ENCODE measurements around the gene FAAH. TPM values are rescaled to one million over a fixed set of nuclear protein-coding genes. Genes with fewer than 3 reads are reported as not detected.

Gene FAAH
- polyA plus RNA-seq, 1 of the 3 experiments (the other 2 are of a cell fraction): 1.2 TPM

DNA sequence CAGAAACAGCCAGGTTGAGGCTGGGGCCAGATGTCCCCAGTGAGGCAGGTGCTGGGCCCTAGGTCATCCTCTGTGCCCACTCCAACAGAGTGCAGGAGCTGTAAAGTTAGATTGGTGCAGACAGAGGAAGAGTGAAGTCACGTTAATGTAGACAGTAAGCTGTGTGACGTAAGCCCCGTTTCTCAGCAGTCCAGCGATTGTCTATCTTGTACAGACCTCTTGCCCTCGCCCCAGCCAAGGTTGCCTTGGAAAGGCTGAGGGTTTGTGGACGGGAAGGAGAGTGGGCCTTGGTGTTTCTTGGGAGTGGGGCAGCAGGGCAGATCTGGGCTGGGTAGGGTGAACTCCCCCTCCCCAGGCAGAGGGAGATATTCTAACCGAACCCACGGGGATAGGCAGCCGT, 13.5 kb downstream of the FAAH start:
- Histone ChIP-seq H3K9me3 (no peaks in the 10 kb centered on the region), H3K4me1 (ENCODE audit: control insufficient read depth in 1 of 2, insufficient read depth in 2 of 2, low read depth in 1 of 2, low read length in 1 of 2) (no peaks in the 10 kb centered on the region; a peak in 1 of 4 replicates), H3K79me2 (ENCODE audit: insufficient read depth) (no peaks in the 10 kb centered on the region), H3K36me3 (replicated peaks in 1 of 2; ENCODE audit: control insufficient read depth in 1 of 2, insufficient read depth in 2 of 2, low read length in 1 of 2) (no peaks in the 10 kb centered on the region), H3K4me3 (ENCODE audit: low read depth in 2 of 2, low read length in 1 of 2) (no peak overlapping the region), H3K4me2 (no peak overlapping the region), H3F3A (replicated peaks; ENCODE audit: insufficient read depth) (no peaks in the 10 kb centered on the region), H3K9me2 (no peaks in the 10 kb centered on the region), H3K27me3 (ENCODE audit: insufficient read depth) (no peaks in the 10 kb centered on the region), H3K9ac (no peak overlapping the region), H2AFZ (ENCODE audit: low read depth) (no peak overlapping the region), H4K20me1 (ENCODE audit: insufficient read depth) (no peaks in the 10 kb centered on the region), H3K27ac (ENCODE audit: low read depth in 2 of 2, low read length in 1 of 2) (no peak overlapping the region)
- no peak for DNase-seq
- WGBS (ENCODE audit: low lambda C conversion rate): 80% methylated on average over 6 of the region's 9 CpGs
- POLR2A ChIA-PET: no interaction called here
- CTCF ChIA-PET: interaction anchor here (0.9 to 3.7 kb wide), 9 partner anchors 9 to 128 kb away, joined by 3 to 19 read pairs (median 6); a partner anchor contains a TSS
- no peak for TF ChIP-seq PBX3 (IDR thresholded peaks at IDR 0.05)

GRCh38 chr1:46408356-46409062, 14.4 kb downstream of the FAAH start:
- H3K27ac ChIP-seq (ENCODE audit: low read depth in 2 of 2, low read length in 1 of 2): no peak overlapping the region

DNA sequence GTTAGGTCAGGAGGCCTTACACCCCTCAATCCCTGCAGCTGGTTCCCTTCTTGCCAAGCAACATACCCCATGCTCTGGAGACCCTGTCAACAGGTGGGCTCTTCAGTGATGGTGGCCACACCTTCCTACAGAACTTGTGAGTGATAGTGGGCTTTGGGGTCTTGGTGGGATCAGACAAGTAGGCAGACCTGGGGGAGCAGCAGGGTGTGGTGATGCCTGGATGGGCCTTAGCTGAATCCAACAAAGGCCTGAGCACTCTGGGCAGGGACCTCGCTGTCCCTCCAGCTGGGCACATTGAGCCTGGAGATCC, 14.9 kb downstream of the FAAH start:
- Histone ChIP-seq H3K36me3 (replicated peaks in 1 of 2; ENCODE audit: control insufficient read depth in 1 of 2, insufficient read depth in 2 of 2, low read length in 1 of 2) (no peaks in the 10 kb centered on the region), H4K20me1 (ENCODE audit: insufficient read depth) (no peaks in the 10 kb centered on the region), H2AFZ (ENCODE audit: low read depth) (no peak overlapping the region), H3K27ac (ENCODE audit: low read depth in 2 of 2, low read length in 1 of 2) (no peak overlapping the region), H3K4me3 (ENCODE audit: low read depth in 2 of 2, low read length in 1 of 2) (no peak overlapping the region), H3K9me3 (no peaks in the 10 kb centered on the region), H3K9me2 (no peaks in the 10 kb centered on the region), H3K79me2 (ENCODE audit: insufficient read depth) (no peaks in the 10 kb centered on the region), H3K4me1 (ENCODE audit: control insufficient read depth in 1 of 2, insufficient read depth in 2 of 2, low read depth in 1 of 2, low read length in 1 of 2) (no peaks in the 10 kb centered on the region; a peak in 1 of 4 replicates), H3K27me3 (ENCODE audit: insufficient read depth) (no peaks in the 10 kb centered on the region), H3K9ac (no peak overlapping the region), H3F3A (replicated peaks; ENCODE audit: insufficient read depth) (no peaks in the 10 kb centered on the region), H3K4me2 (no peak overlapping the region)
- 80% methylated on average over 1 of the region's 1 CpG for WGBS (ENCODE audit: low lambda C conversion rate)
- no peak for DNase-seq
- POLR2A ChIA-PET: no interaction called here
- CTCF ChIA-PET: interaction anchor here (0.9 to 3.7 kb wide), 10 partner anchors 11 to 130 kb away, joined by 3 to 19 read pairs (median 5); a partner anchor contains a TSS
- TF ChIP-seq ZBTB33 (IDR thresholded peaks at IDR 0.05; ENCODE audit: borderline replicate concordance, low read depth): no peak
- no peak for TF ChIP-seq RCOR1 (IDR thresholded peaks at IDR 0.05; ENCODE audit: low read length)
- no peak for TF ChIP-seq RXRA (IDR thresholded peaks at IDR 0.05; ENCODE audit: borderline replicate concordance, low read depth)
- TF ChIP-seq MXI1 (IDR thresholded peaks at IDR 0.05; ENCODE audit: low read depth, low read length): no peak
- no peak for TF ChIP-seq FOXJ3 (CRISPR knock-in tag; IDR thresholded peaks at IDR 0.05)
- TF ChIP-seq POLR2AphosphoS5 (IDR thresholded peaks at IDR 0.05; ENCODE audit: low read depth, low read length): no peak
- no peak for TF ChIP-seq MAX (IDR thresholded peaks at IDR 0.05; ENCODE audit: low read depth)
- TF ChIP-seq TAF1 (IDR thresholded peaks at IDR 0.05; ENCODE audit: borderline replicate concordance, low read depth, low read length): no peak
- no peak for TF ChIP-seq EP300 (IDR thresholded peaks at IDR 0.05; ENCODE audit: borderline replicate concordance in 1 of 2, low read depth in 1 of 2, low read length in 1 of 2)
- no peak for TF ChIP-seq EZH2phosphoT487 (IDR thresholded peaks at IDR 0.05; ENCODE audit: borderline replicate concordance, low read depth)
- no peak for TF ChIP-seq FOSL2 (IDR thresholded peaks at IDR 0.05; ENCODE audit: borderline replicate concordance, low read depth)
- TF ChIP-seq USF1 (IDR thresholded peaks at IDR 0.05; ENCODE audit: borderline replicate concordance, low read depth): no peak

More at GRCh38 chr1:46408356-46409062, 14.4 kb downstream of the FAAH start:
- POLR2A ChIA-PET: no interaction called here
- Histone ChIP-seq H3K79me2 (ENCODE audit: insufficient read depth) (no peaks in the 10 kb centered on the region), H3K9me3 (no peaks in the 10 kb centered on the region), H3K4me2 (no peak overlapping the region), H3K27me3 (ENCODE audit: insufficient read depth) (no peaks in the 10 kb centered on the region), H3K4me1 (ENCODE audit: control insufficient read depth in 1 of 2, insufficient read depth in 2 of 2, low read depth in 1 of 2, low read length in 1 of 2) (no peaks in the 10 kb centered on the region; a peak in 1 of 4 replicates), H3K36me3 (replicated peaks in 1 of 2; ENCODE audit: control insufficient read depth in 1 of 2, insufficient read depth in 2 of 2, low read length in 1 of 2) (no peaks in the 10 kb centered on the region), H2AFZ (ENCODE audit: low read depth) (no peak overlapping the region), H3K4me3 (ENCODE audit: low read depth in 2 of 2, low read length in 1 of 2) (no peak overlapping the region), H3K9ac (no peak overlapping the region), H3K9me2 (no peaks in the 10 kb centered on the region), H3F3A (replicated peaks; ENCODE audit: insufficient read depth) (no peaks in the 10 kb centered on the region), H4K20me1 (ENCODE audit: insufficient read depth) (no peaks in the 10 kb centered on the region)
- TF ChIP-seq TCF12 (IDR thresholded peaks at IDR 0.05) (no peak), ELF1 (IDR thresholded peaks at IDR 0.05) (no peak), EP300 (IDR thresholded peaks at IDR 0.05; ENCODE audit: borderline replicate concordance in 1 of 2, low read depth in 1 of 2, low read length in 1 of 2) (no peak)
- TF ChIP-seq, protein P1, sequence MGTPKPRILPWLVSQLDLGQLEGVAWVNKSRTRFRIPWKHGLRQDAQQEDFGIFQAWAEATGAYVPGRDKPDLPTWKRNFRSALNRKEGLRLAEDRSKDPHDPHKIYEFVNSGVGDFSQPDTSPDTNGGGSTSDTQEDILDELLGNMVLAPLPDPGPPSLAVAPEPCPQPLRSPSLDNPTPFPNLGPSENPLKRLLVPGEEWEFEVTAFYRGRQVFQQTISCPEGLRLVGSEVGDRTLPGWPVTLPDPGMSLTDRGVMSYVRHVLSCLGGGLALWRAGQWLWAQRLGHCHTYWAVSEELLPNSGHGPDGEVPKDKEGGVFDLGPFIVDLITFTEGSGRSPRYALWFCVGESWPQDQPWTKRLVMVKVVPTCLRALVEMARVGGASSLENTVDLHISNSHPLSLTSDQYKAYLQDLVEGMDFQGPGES (IDR thresholded peaks at IDR 0.05; ENCODE audit: low read depth, low read length): no peak
- 81% methylated on average over 10 of the region's 12 CpGs for WGBS (ENCODE audit: low lambda C conversion rate)
- no peak for DNase-seq
- CTCF ChIA-PET: interaction anchor here (1.4 to 3.7 kb wide), 8 partner anchors 10 to 125 kb away, joined by 3 to 19 read pairs (median 8); no protein-coding TSS in a partner anchor
